Calu3 (cell line): ENCODE data around the gene DSCAM. TPM values are rescaled to one million over a fixed set of nuclear protein-coding genes. Genes with fewer than 3 reads are reported as not detected.

Experiments used
- BruUV-seq: library from RNA; stranded (reverse); fragments of 400-500 nt; replicated peaks from 2 replicates; lab custom pipeline; 2021; lab: Mats Ljungman, UMichigan
- CTCF ChIA-PET: fragments of 300-600 bp; sonication (Branson Sonifier 250); formaldehyde crosslinking; loops from one replicate; lab custom pipeline; 2022; ENCODE audit warnings: antibody characterized with exemption; lab: Charles Lee
- DNase-seq: peaks from one replicate; pipeline ENCODE4 v3.0.0; 2022
- H3K27ac Mint-ChIP-seq: one replicate; pipeline ENCODE4 v1.8.0; 2022; ENCODE audit warnings: mixed read lengths; ENCODE audit not compliant: unreplicated experiment
- H3K27me3 Mint-ChIP-seq: one replicate; pipeline ENCODE4 v1.8.0; 2022; ENCODE audit warnings: mixed read lengths; ENCODE audit not compliant: unreplicated experiment
- H3K36me3 Mint-ChIP-seq: one replicate; pipeline ENCODE4 v1.8.0; 2022; ENCODE audit warnings: mild to moderate bottlenecking, moderate library complexity, mixed read lengths; ENCODE audit not compliant: insufficient read depth, unreplicated experiment
- H3K4me1 Mint-ChIP-seq: one replicate; pipeline ENCODE4 v1.8.0; 2022; ENCODE audit warnings: mild to moderate bottlenecking, low read depth, mixed read lengths; ENCODE audit not compliant: unreplicated experiment
- H3K4me3 Mint-ChIP-seq: one replicate; pipeline ENCODE4 v1.8.0; 2022; ENCODE audit warnings: mild to moderate bottlenecking, low read depth, moderate library complexity, mixed read lengths; ENCODE audit not compliant: unreplicated experiment
- H3K9me3 Mint-ChIP-seq: one replicate; pipeline ENCODE4 v1.8.0; 2022; ENCODE audit warnings: low read depth, mixed read lengths; ENCODE audit not compliant: unreplicated experiment
- intact Hi-C: fragments of 100-400 bp; cut with micrococcal nuclease; formaldehyde crosslinking; loops from one replicate; pipeline ENCODE4 v1.10.0; 2022; ENCODE audit not compliant: unreplicated experiment
- total RNA-seq: library from RNA; stranded (reverse); gene quantifications from 2 replicates; pipeline ENCODE4 v1.2.3, GENCODE V29; 2022
- TF ChIP-seq, protein P1 (sequence below): fragments of 200-600 bp; IDR thresholded peaks from one replicate; pipeline ENCODE4 v1.8.0; 2022; ENCODE audit warnings: antibody characterized with exemption; ENCODE audit not compliant: unreplicated experiment

DSCAM gene
- total RNA-seq, 1 experiment from 2014 or later = not detected

DNA sequence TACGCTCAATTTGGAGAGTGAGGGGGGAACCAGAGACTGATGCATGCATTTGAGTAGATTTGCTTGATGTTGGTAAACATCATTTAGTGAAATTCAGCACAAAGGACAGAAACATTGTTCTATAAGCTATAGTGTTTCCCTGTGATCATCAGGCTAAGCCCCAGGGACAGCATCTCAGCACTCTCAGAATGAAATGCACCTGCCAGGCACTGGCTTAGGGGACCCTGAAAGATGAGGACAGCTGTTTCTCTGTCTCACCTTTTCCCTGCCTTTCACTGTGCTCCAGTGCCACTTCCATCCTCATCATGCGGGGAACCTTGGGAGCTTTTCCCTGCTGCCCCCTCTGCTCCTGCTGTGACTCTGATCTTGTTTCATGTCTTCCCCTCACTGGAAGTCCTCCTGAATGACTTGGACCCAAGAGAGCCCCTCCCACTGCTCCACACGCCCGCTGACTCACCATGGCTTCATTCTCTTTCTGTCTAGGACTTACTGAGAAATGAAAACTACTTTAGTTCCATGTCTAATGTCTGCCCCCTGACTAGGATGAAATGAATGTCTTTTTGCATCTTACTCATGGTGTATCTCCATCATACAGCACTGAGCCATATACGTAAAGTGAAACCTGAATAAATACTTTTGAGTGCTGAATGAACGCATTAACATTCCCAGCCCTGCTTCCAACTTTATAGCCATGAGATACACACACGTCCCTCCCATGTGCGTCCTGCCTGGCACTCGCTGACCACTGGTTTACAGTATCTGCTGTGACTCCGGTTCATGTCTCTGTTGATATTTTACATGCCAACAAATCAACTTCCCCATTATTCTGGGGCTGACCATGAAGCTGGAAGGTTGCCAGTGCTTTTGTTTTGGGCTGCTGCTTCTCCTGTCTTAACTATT is 797.7 kb downstream of the DSCAM start:
- Mint-ChIP-seq H3K27ac (no peak overlapping the region), H3K4me1 (no peaks in the 10 kb centered on the region), H3K4me3 (no peak overlapping the region), H3K9me3 (peaks cover 3% of the 10 kb centered on the region), H3K27me3 (no peaks in the 10 kb centered on the region), H3K36me3 (no peaks in the 10 kb centered on the region)
- intact Hi-C loops = no loop called here
- DNase-seq = no peak
- TF ChIP-seq, protein P1, sequence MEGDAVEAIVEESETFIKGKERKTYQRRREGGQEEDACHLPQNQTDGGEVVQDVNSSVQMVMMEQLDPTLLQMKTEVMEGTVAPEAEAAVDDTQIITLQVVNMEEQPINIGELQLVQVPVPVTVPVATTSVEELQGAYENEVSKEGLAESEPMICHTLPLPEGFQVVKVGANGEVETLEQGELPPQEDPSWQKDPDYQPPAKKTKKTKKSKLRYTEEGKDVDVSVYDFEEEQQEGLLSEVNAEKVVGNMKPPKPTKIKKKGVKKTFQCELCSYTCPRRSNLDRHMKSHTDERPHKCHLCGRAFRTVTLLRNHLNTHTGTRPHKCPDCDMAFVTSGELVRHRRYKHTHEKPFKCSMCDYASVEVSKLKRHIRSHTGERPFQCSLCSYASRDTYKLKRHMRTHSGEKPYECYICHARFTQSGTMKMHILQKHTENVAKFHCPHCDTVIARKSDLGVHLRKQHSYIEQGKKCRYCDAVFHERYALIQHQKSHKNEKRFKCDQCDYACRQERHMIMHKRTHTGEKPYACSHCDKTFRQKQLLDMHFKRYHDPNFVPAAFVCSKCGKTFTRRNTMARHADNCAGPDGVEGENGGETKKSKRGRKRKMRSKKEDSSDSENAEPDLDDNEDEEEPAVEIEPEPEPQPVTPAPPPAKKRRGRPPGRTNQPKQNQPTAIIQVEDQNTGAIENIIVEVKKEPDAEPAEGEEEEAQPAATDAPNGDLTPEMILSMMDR = no peak
- BruUV-seq = no TSS peak
- CTCF ChIA-PET = no interaction called here

DNA sequence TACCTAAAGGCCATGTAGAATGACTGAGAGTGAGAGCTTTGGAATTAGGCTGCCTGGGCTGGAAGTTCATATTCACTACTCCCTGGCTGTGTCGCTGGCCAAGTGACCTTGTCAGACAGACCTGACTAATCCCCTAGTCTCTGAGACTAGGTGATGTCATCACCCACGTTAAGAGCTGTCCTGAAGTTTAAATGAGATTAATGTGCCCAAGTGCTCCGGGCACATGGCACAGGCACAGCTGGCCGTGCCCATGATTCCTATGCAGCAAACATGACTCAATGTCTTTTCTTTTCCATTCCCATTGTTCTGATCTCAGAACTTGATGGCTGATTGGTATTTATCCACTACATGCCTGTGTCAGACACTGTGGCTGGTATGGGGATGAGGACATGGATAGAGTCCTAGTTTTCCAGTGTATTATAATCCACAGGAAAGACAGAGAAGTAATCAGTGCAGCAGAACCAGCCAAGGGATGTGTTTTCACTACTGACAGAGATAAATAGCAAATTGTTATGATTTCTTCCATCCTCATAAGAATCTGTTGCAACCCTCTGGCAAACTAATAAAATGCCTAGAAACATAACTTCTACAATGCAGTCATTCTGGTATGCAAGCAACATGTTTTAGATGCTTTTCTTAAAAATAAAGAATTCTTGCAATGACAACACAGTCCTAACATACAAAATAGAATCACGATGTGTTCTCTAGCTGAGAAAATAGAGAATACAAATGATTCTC is 798.8 kb downstream of the DSCAM start:
- TF ChIP-seq, protein P1 = no peak
- no TSS peak for BruUV-seq
- no peaks in the 10 kb centered on the region for H3K27me3 Mint-ChIP-seq
- no peak for DNase-seq
- CTCF ChIA-PET = no interaction called here
- no peaks in the 10 kb centered on the region for H3K4me1 Mint-ChIP-seq
- H3K36me3 Mint-ChIP-seq = no peaks in the 10 kb centered on the region
- no peak overlapping the region for H3K27ac Mint-ChIP-seq
- intact Hi-C loops = no loop called here
- peaks cover 3% of the 10 kb centered on the region for H3K9me3 Mint-ChIP-seq
- no peak overlapping the region for H3K4me3 Mint-ChIP-seq

DNA sequence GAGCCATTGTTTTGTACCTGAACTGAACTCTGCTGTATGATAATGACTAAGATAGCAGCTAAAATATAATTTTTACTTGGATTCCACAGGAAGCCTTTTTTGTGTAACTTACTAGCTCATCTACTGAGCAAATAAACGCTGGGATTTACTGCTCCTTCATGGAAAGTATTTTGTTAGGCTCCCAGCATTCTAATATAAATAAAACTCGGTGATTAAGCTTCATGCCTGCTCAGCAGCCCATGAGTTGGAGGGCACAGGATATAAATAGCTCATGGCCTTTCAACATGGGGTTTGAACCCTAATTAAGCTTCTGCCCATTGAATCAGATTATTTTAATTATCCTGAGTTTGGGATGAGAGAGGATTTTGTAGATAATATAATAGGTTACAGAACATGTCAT is 799.7 kb downstream of the DSCAM start:
- no peak overlapping the region for H3K4me3 Mint-ChIP-seq
- no peaks in the 10 kb centered on the region for H3K36me3 Mint-ChIP-seq
- H3K27ac Mint-ChIP-seq = no peak overlapping the region
- intact Hi-C loops = no loop called here
- H3K4me1 Mint-ChIP-seq = no peaks in the 10 kb centered on the region
- CTCF ChIA-PET = no interaction called here
- TF ChIP-seq, protein P1 = no peak
- no peak for DNase-seq
- no TSS peak for BruUV-seq
- peaks cover 3% of the 10 kb centered on the region for H3K9me3 Mint-ChIP-seq
- no peaks in the 10 kb centered on the region for H3K27me3 Mint-ChIP-seq

DNA sequence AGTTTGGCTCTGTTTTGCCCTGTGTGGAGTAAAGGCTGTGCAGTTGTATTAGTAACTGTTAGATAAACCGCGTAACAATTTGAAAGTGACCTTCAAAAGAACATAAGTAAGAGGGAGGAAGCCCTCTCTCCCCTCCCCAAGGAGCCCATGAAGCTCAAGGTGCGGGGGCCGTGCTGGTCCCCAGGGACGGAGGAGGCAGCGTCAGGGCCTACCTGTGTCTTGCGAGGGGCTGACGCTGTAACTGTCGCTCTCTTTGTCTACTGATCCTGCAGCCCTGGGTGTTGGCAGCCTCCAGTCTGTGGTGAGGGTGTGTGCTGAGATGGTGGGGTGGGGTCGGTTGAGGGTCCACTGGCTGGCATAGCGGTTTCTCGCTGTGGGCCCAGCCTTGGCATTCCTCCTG is 803.1 kb downstream of the DSCAM start:
- TF ChIP-seq, protein P1 = no peak
- Mint-ChIP-seq H3K4me1 (no peaks in the 10 kb centered on the region), H3K36me3 (no peaks in the 10 kb centered on the region), H3K4me3 (no peak overlapping the region), H3K9me3 (peaks cover 2% of the 10 kb centered on the region), H3K27ac (no peak overlapping the region), H3K27me3 (no peaks in the 10 kb centered on the region)
- CTCF ChIA-PET = no interaction called here
- intact Hi-C loops = no loop called here
- DNase-seq = no peak
- BruUV-seq = no TSS peak
